NCI-H1930 (cell line): ENCODE results near the gene PRKCSH.
"Not testable (repeated sequence)": the region's sequence is repeated elsewhere in the genome, so short reads cannot be mapped to it uniquely, and the experiment has no call there.

ENCODE experiments used
- DNase-seq, 2 experiments: peaks; one replicate each; lab custom pipeline; 2025; lab: John Stamatoyannopoulos, UW

The PRKCSH gene, protein sequence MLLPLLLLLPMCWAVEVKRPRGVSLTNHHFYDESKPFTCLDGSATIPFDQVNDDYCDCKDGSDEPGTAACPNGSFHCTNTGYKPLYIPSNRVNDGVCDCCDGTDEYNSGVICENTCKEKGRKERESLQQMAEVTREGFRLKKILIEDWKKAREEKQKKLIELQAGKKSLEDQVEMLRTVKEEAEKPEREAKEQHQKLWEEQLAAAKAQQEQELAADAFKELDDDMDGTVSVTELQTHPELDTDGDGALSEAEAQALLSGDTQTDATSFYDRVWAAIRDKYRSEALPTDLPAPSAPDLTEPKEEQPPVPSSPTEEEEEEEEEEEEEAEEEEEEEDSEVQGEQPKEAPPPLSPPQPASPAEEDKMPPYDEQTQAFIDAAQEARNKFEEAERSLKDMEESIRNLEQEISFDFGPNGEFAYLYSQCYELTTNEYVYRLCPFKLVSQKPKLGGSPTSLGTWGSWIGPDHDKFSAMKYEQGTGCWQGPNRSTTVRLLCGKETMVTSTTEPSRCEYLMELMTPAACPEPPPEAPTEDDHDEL

DNA sequence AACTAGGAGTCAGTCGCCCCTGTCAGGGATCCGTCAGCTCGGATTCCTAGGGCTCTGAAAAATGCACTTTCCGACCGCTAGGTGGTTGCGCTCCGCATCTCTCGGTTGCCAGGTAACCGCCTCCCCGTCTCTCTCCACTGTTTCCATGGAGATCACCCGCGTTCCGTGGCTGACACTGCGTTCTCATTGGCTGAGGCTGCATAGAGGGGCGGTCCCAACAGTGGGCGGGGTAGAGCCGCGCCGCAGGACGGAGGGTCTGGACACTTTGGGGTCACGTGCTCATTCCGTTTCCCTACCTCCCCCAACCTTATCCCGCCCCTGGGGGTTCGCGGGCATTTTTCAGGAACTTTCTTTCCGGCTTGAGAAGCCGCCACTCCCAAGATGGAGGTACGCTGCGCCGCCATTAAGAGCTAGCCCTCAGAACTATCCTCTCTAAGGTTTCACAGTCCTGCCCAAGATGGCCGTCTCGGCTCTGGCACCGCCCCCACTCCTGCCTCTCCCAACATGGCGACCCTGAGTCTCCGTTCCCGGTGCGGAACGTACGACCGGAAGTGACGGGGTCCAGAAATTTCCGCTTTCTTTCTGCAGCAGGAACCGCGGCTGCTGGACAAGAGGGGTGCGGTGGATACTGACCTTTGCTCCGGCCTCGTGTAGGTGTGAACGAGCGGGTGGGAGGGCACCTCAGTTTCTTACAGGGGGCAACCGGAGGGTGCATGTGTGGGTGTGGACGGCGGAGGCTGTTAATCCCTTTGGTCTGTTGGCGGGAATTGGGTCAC, at the start of gene PRKCSH, which contains the start of gene ODAD3:
TSS of gene PRKCSH (plus strand) at position 579 of the 776 bp plus-strand sequence. CDS start 483 bp downstream, outside the sequence.
TSS of gene ODAD3 (minus strand) at position 65 of the 776 bp plus-strand sequence. CDS start 105 bp downstream, outside the sequence.
- peak; percentile 98 for DNase-seq

- DNase-seq: no peak
These were observed 48.0 kb upstream of the PRKCSH start for GRCh38 chr19:11387162-11388034.

GRCh38 chr19:11390359-11390758, 45.1 kb upstream of the PRKCSH start:
- DNase-seq: no peak

DNA sequence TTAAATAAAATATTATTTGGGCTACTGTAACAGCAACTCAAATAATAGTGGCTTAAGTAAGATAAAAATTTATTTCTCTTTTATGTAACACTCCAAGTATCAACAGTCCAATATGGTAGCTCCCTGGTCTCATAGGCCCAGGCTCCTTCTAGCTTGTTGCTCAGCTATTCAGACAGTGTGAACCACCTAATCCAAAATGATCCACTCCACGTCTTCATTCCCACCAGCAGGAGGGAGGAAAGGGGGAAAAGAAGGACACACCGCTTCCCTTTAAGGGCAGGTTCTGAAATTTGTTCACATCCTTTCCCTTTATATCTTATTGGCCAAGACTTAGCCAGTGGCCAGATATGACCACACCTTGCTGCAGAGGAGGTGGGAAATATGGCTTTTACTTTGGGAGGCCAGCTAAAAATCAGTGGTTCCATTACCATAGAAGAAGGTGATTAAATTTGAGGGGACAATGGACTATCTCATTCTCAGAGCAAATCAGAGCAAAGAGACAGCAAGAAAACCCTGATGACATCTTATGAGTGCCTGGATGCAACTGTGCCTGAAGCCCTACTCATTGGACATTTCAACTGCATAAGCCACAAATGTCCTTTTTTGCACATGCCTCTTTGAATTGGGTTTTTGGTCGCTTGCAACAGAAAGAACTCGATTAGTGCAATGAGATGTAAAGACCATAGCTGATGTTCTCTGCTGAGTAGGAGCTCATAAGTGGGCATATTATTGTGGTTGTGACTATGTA, 44.3 kb upstream of the PRKCSH start:
- DNase-seq: no peak

GRCh38 chr19:11397089-11397610, 38.3 kb upstream of the PRKCSH start:
- DNase-seq: no peak

DNA sequence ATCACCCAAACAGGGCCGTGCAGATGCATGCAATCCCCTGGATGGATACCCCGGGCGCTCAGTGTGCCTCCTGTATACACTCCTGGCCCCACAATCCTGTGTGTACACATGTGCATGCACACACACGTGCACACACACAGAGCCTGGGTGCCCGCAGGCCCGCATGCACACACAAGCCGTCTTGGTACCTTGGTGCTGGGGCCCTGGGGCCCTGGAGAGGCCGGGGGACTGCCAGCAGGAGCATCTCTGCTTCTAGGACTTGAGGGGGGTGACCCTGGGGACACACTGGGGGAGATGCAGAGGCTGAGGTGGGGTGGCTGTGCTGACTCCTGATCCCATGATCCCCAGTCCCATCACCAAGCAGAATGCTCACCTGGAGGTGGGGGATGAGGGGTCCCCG, 35.8 kb upstream of the PRKCSH start:
- DNase-seq: no peak

DNA sequence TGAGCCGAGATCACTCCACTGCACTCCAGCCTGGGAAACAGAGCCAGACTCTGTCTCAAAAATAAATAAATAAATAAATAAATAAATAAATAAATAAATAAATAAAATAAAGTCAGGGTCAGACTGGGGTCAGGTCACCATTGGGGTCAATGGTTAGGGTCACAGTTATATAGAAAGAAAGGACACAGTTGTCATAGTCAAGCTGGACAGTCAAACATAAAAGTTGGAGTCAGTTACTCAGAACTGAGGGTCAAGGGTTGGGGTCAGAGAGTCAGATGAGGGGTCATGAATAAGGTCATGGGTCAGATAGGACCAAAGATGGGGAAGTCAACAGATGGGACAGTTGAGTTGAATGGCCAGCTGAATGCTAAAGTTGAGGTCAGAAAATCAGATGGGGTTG, 34.6 kb upstream of the PRKCSH start:
- DNase-seq: no peak

- no peak for DNase-seq
These were observed 33.5 kb upstream of the PRKCSH start for GRCh38 chr19:11401808-11402543.

- DNase-seq: no peak
These were observed 30.7 kb upstream of the PRKCSH start for GRCh38 chr19:11404588-11405222.

DNA sequence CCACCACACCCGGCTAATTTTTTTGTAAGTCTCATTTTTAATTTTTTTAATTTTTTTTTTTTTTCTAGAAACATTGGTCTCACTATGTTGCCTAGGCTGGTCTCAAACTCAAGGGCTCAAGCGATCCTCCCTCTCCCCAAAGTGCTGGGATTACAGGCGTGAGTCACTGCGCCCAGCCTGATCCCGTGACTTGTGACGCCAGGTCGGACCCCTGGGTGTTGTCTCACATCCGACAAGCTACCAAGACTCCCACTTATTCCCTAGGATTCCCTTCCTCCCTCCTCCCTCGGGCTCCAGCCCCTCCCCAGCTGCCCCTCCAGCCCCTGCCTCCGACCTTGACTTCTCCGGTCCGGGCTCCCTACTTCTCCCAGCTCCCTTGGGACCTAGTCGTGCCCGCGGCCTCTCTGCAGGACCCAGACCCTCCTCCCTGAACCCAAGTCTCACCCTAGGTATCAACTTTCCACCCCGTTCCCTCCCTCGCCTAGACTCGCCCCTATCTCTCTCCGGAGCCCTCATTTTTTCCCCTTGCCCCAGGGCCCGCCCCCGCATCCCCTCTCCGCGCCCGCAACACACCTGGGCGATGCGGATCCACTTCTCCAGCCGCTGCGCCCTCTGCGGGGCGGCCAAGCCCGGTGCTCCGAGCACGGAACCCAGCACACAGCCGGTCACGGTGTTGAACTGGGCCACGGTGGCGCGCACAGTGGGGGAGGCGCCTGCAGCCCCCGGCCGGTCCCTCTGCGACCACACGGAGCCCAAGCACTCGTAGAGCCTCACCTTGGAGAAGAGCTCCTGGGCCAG, 29.4 kb upstream of the PRKCSH start:
- DNase-seq: no peak

GRCh38 chr19:11406703-11407236, 28.7 kb upstream of the PRKCSH start:
- DNase-seq: not testable (repeated sequence)

- no peak for DNase-seq
These were observed 26.8 kb upstream of the PRKCSH start for GRCh38 chr19:11408591-11408990.

- DNase-seq: no peak
These were observed 24.8 kb upstream of the PRKCSH start for GRCh38 chr19:11410682-11411081.

DNA sequence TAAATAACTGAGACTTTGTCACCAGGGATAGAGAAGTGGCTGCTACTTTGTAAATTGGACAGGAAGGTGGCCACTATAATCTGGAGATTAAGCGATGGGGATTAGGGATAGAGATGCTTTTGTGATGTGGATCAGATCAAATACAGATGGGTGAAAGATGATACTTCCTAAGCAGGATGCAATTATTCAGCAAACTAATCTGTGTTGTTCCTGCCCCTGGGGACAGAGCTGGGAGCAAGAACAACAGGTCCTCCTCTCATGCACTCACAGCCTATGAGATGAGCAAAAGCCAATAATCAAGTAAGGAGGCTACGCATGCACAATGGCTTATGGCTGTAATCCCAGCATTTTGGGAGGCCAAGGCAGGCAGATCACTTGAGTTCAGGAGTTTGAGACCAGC, 20.9 kb upstream of the PRKCSH start:
- DNase-seq: peak; percentile 10 to 37

GRCh38 chr19:11416346-11417052, 18.9 kb upstream of the PRKCSH start:
- no peak for DNase-seq

- DNase-seq: no peak
These were observed 17.3 kb upstream of the PRKCSH start for GRCh38 chr19:11418094-11418548.
